Skin of body (tissue), 3 donors: ENCODE results near the gene RFLNA. TPM values are rescaled to one million over a fixed set of nuclear protein-coding genes. Genes with fewer than 3 reads are reported as not detected.

Experiments used
- DNase-seq: peaks from one replicate; lab custom pipeline; 2025; lab: John Stamatoyannopoulos, UW
- small RNA-seq: library from RNA; depleted of rRNA; stranded (forward); fragments of <200 nt; gene quantifications from one replicate; pipeline ENCODE3, GENCODE V24; 2014; ENCODE audit warnings: low replicate concordance
- total RNA-seq: library from RNA; depleted of rRNA; stranded (reverse); fragments of >200 nt; gene quantifications from one replicate; pipeline ENCODE4 v1.2.3, GENCODE V29; 2014

RFLNA gene
- total RNA-seq, 1 donor from 2014 or later = 8.8 TPM

DNA sequence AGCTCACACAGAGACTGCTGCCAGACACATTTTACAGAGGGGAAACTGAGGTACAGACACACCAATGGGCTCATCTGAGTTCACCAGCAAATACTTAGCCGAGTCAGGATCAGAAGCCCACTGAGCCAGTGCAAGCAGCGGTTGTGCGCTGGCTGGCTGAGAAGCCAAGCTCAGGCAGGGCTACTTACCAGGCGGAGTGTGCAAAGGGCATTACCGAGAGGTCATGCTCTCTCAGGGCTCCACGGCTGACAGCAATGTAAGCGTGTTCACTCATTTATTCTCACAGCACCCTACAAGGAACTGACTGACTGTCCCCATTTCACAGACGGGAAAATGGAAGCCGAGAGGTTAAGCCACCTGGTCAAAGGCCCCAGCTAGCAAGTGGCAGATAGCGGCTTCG, 63.7 kb downstream of the RFLNA start:
- DNase-seq = no peak

DNA sequence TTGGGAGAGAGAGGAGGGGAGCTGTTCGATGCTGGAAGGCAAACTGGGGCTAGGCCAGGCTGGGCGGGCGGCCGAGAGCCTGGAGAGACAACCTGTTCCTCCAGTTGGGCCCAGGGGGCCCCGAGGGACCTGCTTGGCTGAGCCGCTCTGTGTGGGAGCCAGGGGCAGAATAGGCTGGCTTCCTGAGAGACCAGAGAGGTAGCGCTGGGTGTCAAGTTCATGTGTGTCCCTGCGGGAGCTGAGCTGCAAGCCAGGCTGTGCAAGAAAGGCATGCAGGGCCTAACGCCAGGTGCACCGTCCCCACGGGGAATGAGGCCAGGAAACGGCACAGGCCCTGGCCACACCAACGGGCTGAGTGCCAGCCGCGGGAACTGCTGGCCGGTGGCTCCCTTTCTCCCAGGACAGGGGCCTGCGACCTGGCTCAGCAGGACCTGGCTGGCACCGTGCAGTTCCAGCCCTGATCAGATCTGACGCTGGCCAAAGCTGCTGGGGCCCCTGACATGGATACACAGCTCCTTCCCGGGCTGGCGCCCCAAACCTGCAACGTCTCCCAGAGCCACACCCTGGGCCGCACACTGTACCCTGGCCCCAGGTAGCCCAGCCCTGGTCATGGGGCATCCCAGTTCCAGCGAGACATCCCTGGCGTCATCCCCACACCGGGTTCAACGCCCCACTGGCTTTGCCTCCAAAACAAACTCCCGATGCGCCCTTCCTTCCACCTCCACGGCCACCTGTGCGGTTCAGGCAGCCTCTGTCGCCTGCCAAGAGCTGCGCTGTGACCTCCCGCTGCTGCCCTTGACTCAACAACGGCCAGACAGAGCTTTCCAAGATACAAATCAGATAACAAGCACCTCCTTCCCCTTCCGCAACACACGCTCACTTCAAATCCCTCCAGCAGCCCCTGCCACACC, 65.0 kb downstream of the RFLNA start:
- DNase-seq = peak; percentile 21

DNA sequence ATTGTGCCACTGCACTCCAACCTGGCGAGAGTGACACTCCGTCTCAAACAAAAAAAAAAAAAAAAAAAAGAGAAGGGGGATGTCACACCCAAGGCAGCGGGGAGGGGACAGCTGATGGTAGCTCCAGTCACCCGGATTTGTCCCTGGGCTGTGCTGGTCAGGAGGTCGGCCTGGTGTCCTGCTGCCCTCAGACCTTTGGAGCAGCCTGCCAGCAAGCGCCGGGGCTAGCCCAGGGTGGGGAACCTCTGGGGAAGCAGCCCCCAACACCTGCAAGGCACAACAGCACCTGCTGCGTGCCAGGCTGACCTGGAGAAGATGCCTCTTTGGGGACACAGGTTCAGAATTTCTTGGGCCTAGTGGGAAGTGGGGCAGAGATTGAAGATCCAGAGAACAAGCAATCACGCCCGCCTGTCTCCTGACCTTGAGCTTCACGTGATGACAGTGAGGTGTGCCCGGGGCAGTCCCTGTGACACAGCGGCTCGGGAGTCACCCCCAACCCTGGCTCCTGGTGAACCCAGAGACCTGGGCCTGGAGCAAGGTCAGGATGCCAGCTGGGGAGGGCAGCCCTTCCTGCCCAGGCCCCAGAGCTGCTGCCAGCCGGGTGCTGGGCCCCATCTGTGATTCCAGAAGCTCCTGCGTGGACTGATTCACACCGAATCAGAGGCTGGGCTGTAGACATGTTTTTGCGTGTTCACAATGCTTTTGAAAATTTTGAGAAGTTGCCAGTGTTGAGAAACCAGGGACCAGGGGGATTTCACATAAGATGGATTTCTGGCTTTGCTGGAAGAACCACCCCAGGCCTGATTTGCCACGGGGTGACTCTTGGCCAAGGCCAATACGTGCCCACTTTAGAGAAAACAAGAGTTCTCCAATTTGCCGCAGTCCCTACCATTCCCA, 66.4 kb downstream of the RFLNA start:
- no peak for DNase-seq

DNA sequence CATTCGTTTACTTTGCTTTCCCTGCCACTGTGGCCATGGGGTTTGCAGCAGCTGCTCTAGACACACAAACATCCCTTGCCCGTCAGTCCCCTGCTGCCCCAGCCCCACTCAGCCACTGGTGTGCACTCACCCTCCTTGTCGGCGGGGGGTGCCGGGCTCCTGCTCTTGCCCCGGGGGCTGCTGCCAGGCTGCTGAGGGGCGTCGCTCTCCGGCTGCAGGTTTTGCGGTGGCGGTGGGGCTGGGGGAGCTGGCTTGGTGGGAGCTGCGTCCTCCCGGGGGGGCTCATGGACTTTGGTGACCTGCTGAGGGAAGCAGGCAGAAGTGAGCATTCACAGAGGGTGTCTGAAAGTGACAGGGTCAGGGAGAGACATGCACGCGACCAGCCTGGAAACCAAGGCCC, 67.1 kb downstream of the RFLNA start:
- no peak for DNase-seq

DNA sequence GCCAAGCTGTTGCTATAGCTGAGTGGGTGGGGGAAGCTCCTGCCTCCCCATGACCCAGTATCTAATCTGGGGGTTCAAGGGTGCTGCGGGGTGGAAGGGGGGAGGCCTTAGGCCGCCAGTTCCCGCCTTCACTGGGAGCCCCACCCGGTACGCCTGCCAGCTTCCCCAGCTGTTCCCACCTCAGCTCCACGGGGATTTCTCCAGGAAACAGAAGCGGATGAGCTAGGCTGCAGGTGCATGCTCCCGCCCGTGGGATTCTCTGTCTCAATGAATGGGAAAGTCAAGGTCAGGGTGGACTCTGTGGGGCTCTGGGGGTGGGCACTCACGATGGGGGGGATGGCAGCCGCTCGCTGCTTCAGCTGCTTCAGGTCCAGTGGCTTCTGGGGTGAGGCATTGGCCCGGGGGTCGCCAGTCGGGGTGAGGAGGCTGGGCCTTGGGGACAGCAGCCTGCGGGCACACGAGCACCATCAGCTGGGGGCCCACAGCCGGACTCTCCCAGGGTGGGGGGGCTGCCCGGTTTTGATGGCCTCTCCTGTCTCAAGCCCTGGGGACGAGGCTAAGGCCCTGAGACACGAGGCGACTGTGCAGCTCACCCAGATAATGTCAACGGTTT, 68.6 kb downstream of the RFLNA start:
- DNase-seq = no peak

DNA sequence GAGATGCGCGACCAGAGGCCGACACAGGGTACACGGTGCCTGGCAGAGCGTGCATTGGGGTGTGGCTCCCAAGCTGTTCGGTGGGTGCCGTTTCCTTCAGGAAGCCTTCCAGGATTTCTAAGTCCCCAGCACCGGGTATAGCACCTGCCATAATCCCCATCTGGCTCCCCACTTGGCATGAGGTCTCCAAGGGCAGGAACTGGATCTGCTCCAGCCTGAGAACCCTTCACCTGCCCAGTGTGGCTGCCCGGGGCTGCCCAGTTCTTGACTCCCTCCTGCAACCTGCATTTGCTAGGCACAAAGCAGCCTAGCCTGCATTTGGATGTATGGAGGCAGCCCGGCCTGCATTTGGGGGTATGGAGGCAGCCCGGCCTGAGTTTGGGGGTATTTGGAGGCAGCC, 69.7 kb downstream of the RFLNA start:
- DNase-seq = no peak

Small RNA genes lying within 50 kb of the gene (small RNA-seq; reads per million reads assigned to genes)
- gene MIR6880 = not detected
